Brain microvascular endothelial cell (primary cell): ENCODE results near the gene JUP.

Experiments
- DNase-seq: peaks from one replicate; pipeline ENCODE4 v3.0.0-alpha.2; 2020
- H3K27ac ChIP-seq: fragments of 250-450 bp; sonication (Bioruptor Pico); 2 replicates; pipeline ENCODE4 v1.5.1; 2020; ENCODE audit warnings: mild to moderate bottlenecking, moderate library complexity
- H3K27me3 ChIP-seq: fragments of 250-450 bp; sonication (Bioruptor Pico); replicated peaks from 2 replicates; pipeline ENCODE4 v1.5.1; 2020; ENCODE audit warnings: mild to moderate bottlenecking
- H3K36me3 ChIP-seq: fragments of 250-450 bp; sonication (Bioruptor Pico); replicated peaks from 2 replicates; pipeline ENCODE4 v1.5.1; 2020; ENCODE audit warnings: mild to moderate bottlenecking
- H3K4me3 ChIP-seq: 2 replicates; pipeline ENCODE4 v1.5.1; 2011; ENCODE audit warnings: low read depth, mild to moderate bottlenecking, control low read depth, low read length, moderate library complexity
- CTCF ChIP-seq: IDR thresholded peaks from 2 replicates; pipeline ENCODE4 v1.5.1; 2011; ENCODE audit warnings: low read depth, mild to moderate bottlenecking, moderate library complexity, low read length, control low read depth, inconsistent platforms; ENCODE audit errors: missing control alignments
- in situ Hi-C: cut with HindIII; loops from 2 replicates; pipeline ENCODE4 v1.10.0; 2017; ENCODE audit warnings: low sequenced_read_pairs, low pct_ligation_motif_present

The JUP gene

GRCh38 chr17:41725134-41725533, 61.4 kb downstream of the JUP start:
- H3K27me3 ChIP-seq, result peaks cover under 1% of the 10 kb centered on the region
- in situ Hi-C loops, result no loop called here
- peak; percentile 7 for TF ChIP-seq CTCF

GRCh38 chr17:41724476-41725050, 61.9 kb downstream of the JUP start:
- Histone ChIP-seq H3K27ac (no peak overlapping the region), H3K27me3 (no peaks in the 10 kb centered on the region), H3K36me3 (no peaks in the 10 kb centered on the region), H3K4me3 (no peak overlapping the region)
- DNase-seq, result no peak
- TF ChIP-seq CTCF, result no peak
- in situ Hi-C loops, result no loop called here

More at GRCh38 chr17:41725134-41725533, 61.4 kb downstream of the JUP start:
- H3K27ac ChIP-seq, result no peak overlapping the region
- no peak for DNase-seq
- H3K4me3 ChIP-seq, result no peak overlapping the region
- no peaks in the 10 kb centered on the region for H3K36me3 ChIP-seq

GRCh38 chr17:41723801-41724475, 62.6 kb downstream of the JUP start:
- no peak overlapping the region for H3K4me3 ChIP-seq
- H3K27me3 ChIP-seq, result no peaks in the 10 kb centered on the region
- in situ Hi-C loops, result no loop called here
- no peak for DNase-seq
- no peak for TF ChIP-seq CTCF
- no peaks in the 10 kb centered on the region for H3K36me3 ChIP-seq
- no peak overlapping the region for H3K27ac ChIP-seq

GRCh38 chr17:41722231-41722630, 64.3 kb downstream of the JUP start:
- in situ Hi-C loops, result no loop called here
- no peaks in the 10 kb centered on the region for H3K27me3 ChIP-seq
- H3K4me3 ChIP-seq, result no peak overlapping the region
- no peak for TF ChIP-seq CTCF
- H3K27ac ChIP-seq, result no peak overlapping the region
- no peaks in the 10 kb centered on the region for H3K36me3 ChIP-seq
- no peak for DNase-seq

GRCh38 chr17:41718287-41718645, 68.2 kb downstream of the JUP start:
- H3K4me3 ChIP-seq, result no peak overlapping the region
- no peak overlapping the region for H3K27ac ChIP-seq
- H3K36me3 ChIP-seq, result no peaks in the 10 kb centered on the region
- no peak for TF ChIP-seq CTCF
- no peak for DNase-seq
- in situ Hi-C loops, result no loop called here
- H3K27me3 ChIP-seq, result no peaks in the 10 kb centered on the region
